Fibroblast of skin of abdomen (primary cell): Measurements from ENCODE around the gene LPIN2.
A peak's percentile ranks its signal among the peaks of the same experiment; 100 is the strongest.
"Not testable (repeated sequence)": the region's sequence is repeated elsewhere in the genome, so short reads cannot be mapped to it uniquely, and the experiment has no call there.

Experiments used
- DNase-seq: peaks from one replicate; pipeline ENCODE4 v3.0.0-alpha.2; 2013

Gene LPIN2

GRCh38 chr18:3007491-3007890, 5.5 kb downstream of the LPIN2 start:
- no peak for DNase-seq

- no peak for DNase-seq
These were observed 7.5 kb downstream of the LPIN2 start for GRCh38 chr18:3005462-3005861.

- not testable (repeated sequence) for DNase-seq
These were observed 9.2 kb downstream of the LPIN2 start for GRCh38 chr18:3003766-3004165.

GRCh38 chr18:3002732-3003131, 10.2 kb downstream of the LPIN2 start:
- DNase-seq = no peak

DNA sequence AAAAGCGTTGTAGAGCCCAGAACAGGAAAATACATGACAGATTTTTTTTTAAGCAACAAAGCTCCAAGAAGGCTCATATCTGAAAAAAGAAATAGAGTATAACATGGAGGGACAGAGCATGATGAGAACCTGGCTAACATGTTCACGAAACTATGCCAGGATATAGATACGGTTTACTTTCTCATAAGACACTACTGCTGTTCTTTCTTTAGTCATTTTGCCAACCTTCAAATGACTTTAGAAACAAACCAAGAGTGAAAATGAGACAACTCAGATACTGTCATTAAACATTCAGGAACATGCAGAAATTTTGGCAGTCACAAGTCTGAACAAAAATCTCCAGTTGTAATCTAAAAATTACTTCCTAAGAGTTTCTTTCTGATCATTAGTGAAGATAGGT, 14.3 kb downstream of the LPIN2 start:
- DNase-seq = no peak

DNA sequence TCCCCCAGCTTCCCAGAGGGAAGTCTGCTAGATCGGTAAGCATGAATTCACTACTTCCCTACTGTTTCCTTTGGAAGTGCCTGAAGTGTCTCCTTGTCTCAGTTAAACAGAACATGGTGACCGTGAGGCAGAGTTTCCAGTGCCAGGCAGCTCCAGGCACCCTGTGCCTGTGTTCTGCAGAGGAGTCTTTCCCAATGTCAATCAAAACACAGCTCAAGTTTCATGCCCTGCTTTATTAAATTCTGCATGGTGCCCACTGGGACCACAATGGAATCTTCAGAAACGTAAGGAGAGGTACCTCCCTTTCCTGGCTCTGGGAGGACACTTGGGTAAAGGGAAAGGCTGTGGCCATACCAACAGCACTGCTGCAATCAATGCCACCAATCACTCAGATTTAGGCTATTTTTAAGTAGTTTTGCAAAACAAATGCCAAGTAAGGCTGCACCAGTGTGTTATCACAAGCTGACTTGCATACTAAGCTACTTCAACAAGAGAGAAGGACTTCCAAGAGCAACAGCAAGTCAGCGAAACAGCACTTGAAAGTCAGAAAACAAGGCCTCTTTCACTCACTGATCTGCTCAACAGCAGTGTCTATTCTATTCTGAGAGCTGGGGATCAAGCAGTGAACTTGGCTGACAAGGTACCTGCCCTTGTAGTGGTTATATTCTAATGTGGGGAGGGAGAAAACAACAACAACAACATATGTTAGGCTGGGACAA, 14.9 kb downstream of the LPIN2 start:
- no peak for DNase-seq

DNA sequence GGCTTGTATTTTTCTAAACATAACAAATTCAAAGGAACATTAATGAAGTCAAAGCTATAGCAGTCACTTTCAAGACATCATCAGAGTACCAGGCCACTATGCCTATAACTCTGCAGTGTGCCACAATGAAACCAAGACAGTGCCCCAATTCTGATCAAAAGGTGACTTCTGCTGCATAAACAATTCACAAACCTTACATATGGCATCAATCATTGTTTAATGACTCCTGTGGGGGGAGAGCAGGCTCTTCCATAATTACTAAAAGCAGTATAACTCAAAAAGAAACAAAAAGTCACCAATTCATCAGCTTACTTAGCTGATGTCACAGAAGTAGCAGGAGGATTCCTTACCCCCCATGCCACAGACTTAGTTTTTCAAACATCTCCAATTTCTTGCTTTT, 15.5 kb downstream of the LPIN2 start:
- DNase-seq = no peak

DNA sequence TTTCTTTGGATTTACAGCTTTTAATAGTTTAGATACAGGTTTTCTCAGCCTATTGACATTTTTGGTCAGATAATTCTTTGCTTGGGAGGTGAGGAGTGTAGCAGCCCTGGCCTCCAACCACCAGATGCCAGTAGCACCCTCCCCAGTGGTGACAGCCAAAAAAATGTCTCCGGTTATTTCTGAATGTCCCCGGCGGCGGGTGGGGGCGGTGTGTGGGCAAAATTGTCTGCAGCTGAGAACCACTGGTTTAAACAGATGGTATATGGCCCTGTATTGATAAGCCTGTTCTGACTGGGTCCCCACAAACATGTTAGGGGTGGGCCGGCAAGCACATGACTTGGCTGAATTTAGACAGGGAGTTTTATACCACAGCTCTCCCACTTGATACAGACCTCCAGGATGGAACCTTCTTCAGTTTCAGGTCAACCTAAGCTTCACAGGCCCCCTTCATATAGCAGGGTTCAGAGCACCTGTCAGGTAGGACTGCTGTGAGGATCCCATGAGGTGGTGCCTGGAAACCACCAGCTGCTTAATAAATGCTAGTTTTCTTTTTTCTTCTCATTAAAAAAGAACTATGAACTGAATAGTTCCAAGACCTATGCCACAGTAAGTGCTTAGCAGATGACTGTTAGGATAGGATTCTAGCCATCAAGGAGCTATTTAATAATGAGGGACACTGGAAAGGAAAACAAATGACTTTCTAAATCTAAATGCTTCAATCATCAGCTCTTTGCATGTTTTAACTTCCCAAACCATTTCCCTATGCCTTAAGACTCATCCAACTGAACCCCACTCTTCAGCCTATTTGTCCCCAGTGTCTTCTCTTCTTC, 18.1 kb downstream of the LPIN2 start:
- DNase-seq = no peak

GRCh38 chr18:2994020-2994589, 18.8 kb downstream of the LPIN2 start:
- DNase-seq = no peak

DNA sequence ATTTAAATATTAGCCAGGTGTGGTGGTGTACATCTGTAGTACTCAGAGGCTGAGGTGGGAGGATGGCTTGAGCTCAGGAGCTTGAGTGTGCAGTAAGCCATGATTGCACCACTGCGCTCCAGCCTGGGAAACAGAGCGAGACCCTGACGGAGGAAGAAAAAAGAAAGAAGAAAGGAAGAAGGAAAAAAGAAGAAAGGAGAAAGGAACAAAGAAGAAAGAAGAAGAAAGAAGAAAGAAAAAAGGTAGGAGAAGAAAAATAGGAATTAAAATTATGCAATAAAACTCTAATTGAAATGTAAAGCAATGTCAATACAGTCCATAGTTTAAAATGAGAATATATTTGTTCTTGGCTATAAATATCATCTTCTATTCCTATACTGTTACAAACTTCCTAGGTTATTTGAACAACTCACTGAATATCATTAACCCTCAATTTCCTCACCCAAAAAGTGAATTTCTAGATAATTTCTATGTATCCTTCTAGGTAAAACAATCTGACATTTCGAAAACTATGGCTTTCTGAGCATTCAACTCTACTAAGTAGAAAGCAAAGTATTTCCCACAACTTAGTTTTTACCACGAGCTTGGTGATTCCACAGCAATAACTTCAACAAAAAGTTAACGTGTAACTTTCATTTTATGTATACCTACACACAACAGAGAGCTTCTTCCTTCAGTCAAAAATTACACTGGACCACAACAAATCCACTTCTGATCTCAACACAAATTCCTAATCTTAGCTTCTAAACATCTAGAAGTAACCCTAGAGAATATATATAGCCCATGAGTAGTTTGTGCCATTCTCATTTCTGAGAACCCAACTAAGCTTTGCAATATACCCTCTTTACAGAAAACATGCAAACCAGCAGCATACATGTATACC, 19.7 kb downstream of the LPIN2 start:
- no peak for DNase-seq

GRCh38 chr18:2990956-2991640, 21.8 kb downstream of the LPIN2 start:
- DNase-seq = no peak

GRCh38 chr18:2987876-2988790, 24.8 kb downstream of the LPIN2 start:
- peak; percentile 93 for DNase-seq

DNA sequence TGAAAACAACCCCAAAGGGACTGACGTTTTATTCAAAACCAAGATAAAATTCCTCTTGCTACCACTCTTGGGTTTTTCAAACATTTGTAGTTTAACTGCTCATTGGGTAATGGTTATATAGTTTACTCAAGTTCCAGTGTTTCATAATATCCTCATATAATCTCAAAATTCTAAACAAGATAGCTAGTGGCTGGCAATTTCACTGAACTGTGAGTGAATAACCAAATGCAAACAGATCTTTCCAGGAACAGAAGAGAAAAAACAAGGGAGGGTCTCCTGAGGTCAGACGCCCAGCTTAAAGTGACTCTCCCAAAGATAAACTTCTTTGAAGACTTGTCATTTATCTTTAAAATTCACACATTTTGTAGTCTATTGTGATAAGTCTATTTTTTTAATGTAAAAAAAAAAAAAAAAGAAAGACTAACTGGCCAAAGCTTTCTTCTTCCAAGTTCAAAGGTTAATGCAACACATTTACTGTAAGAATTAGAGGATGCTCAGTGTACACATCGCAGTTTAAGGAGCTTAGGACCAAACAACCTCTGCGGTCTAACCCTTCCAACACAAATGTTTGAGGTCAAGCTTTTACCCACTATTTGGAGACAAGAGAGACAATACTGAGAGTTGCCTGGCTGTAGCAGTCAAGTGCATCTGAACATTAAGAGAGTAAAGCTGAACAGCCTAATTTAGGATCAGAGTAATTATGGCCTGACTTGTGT, 26.6 kb downstream of the LPIN2 start:
- no peak for DNase-seq

DNA sequence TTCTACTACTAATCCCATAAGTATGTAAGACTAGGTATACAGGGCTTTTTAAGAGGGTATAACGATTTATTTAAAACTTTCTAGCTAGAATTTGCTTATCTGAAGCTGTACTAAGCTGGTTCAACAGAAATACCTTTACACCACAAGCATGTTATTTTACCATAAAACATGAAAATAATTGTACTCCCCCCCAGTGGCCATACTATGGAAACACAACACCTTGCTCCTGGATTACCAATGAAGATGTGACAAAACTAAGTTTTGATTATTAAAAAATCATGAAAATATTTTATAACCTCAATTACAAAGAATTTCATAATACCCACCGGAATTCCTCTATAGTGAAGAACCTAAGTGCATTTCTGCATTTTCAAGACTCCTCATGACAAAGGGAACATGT, 27.3 kb downstream of the LPIN2 start:
- DNase-seq = peak; percentile 26

DNA sequence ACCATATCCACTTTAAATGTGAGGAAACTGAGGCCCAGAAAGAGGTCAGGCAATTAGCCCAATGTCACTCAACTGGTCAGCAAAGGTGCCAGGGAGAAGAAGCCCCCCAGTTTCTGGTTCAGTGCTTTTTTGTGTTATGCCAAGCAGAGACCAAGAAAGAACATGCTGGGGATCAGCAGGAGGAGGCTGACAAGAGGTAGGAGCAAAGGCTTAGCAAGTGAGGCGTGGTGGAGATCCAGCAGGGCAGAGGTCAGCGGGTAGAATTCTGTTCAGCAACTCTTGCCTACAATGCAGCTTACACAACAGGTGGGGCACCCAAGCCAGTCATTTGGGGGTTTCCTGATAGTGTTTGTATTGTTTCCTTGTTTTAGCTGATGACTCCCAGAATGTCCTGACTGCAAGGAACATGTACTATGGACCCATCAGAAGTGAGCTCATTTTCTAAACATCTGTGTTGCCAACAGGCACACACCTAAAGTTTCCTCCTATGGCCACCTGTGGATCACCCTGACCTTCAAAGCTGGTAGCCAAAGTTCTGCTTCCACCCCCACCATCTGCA, 28.2 kb downstream of the LPIN2 start:
- no peak for DNase-seq

DNA sequence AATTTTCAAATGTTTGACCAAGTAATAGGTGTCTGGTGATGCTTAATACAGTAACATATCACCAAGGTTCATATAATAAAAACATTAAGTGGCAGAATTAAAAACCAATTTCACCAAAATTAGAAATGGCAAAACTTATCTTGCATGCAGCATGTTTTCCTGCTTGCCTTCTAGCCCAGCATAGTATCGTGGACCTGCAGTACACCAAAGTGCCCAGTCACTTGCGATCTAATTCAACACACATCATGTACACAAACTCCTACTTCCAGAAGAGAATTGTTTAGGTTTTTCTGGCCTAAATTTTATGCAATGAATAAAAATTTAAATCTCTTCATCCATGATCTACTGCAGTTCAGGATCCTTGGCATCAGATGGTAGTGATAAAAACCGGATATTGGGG, 28.9 kb downstream of the LPIN2 start:
- no peak for DNase-seq

DNA sequence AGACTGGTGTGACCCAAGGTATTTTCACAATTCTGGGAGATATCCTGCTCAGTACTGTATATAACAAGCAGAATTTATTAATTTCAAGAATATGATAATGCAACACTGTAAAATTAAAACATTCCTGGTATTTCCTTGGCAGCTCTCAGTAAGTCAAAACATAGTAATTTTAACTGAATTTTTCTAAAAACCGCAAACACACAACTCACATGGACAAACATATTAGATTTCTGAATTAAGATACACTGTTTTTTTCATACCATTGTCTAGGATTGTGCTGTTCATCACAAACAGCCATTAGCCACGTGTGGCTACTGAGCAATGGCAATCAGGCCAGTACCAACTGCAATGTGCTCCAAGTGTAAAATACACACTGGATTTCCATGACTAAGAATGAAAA, 29.6 kb downstream of the LPIN2 start:
- DNase-seq = peak; percentile 12

DNA sequence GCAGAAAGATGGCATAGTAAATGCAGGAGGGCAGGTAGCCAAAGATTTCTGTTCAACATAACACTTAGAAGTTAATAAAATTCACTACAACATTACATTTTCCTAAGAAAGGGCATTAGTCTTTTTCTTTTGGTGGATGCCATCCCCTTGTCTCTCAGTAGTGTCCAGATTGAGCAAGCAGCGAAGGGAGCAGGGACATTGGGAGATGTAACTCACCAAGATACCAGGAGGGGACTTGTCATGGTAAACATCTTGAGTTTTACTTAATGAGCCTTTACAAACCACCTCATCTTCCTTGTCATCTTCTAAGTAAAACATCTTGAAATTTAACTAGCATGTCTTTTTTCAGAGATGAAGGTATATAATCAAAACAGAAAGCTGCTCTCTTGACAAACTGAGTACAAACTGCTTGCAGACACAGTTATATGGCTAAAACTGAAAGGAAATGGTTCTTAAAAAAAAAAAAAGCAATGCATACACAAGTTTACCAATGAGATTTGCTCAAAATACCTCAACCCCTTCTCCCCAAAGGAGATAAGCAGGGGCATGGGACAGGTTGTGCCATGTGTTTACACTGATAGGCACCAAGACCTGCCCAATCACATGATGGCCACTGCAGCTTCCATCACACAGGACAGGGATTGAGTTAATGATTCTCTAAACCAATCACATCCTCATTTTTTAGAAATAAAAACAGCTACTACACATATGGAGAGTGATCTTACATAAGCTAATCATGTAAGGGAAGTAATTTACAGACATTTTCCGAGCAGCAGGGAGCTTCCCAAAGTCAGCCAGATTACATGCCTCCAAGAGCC, 30.3 kb downstream of the LPIN2 start:
- DNase-seq = no peak

DNA sequence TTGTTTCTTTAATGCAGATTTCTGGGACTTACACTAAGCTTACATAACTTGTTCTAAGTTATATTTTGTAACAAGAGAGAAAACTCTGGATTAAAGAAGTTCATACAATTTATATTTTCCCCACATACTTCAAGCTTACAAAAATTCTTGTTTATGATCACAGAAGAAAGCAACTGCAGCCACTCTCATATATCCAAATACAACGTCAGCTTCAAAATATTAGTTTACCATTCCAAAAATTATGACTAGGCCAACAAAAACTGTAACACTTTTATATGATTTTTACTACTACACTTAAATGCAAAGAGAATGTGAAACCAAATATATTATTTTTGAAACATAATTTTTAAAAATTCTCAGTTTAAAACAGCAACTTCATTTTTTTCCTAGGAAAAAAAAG, 30.9 kb downstream of the LPIN2 start:
- DNase-seq = no peak
